Testis (tissue), 2 donors: ENCODE results near the gene MYOM1.
"Not testable (repeated sequence)": the region's sequence is repeated elsewhere in the genome, so short reads cannot be mapped to it uniquely, and the experiment has no call there.

Experiments
- CTCF ChIP-seq, 3 experiments: fragments of 450-650 bp in 2 of 3; fragments of 200-600 bp in 1 of 3; sonication (generic) in 1 of 3; IDR thresholded peaks; one replicate each; pipeline ENCODE4 v1.5.1; 2016 to 2019; ENCODE audit warnings: antibody characterized with exemption in 3 of 3, mild to moderate bottlenecking in 2 of 3, moderate library complexity in 1 of 3
- POLR2A ChIP-seq: fragments of 450-650 bp; IDR thresholded peaks from one replicate; pipeline ENCODE4 v1.6.1; 2017; ENCODE audit warnings: antibody characterized with exemption, mild to moderate bottlenecking, moderate library complexity

- not testable (repeated sequence) for TF ChIP-seq POLR2A; CTCF (IDR thresholded peaks at IDR 0.05)
These were observed 1.1 kb upstream of the MYOM1 start for GRCh38 chr18:3220868-3221267.
